ENCODE data around the gene CHMP3. TPM values are rescaled to one million over a fixed set of nuclear protein-coding genes. Genes with fewer than 3 reads are reported as not detected.

The CHMP3 gene
- total RNA-seq, 1 experiment from 2014 or later, result 22.7 TPM

- no peak for TF ChIP-seq STAT6 (CRISPR knock-in tag; conservative IDR thresholded peaks at IDR 0.05; ENCODE audit: low read depth)
- no peak for TF ChIP-seq USF1 (CRISPR knock-in tag; IDR thresholded peaks at IDR 0.05)
- no peak for TF ChIP-seq NFE2L1 (CRISPR knock-in tag; IDR thresholded peaks at IDR 0.05)
- TF ChIP-seq PRDM15 (CRISPR knock-in tag; IDR thresholded peaks at IDR 0.05), result no peak
- no peak for TF ChIP-seq HMGXB4 (CRISPR knock-in tag; IDR thresholded peaks at IDR 0.05)
- TF ChIP-seq ZBTB43 (CRISPR knock-in tag; IDR thresholded peaks at IDR 0.05), result no peak
- TF ChIP-seq JUN (CRISPR knock-in tag; IDR thresholded peaks at IDR 0.05), result no peak
- TF ChIP-seq GTF2I (CRISPR knock-in tag; conservative IDR thresholded peaks at IDR 0.05), result no peak
- TF ChIP-seq RELA (CRISPR knock-in tag; IDR thresholded peaks at IDR 0.05; ENCODE audit: borderline replicate concordance), result no peak
- TF ChIP-seq AFF4 (CRISPR knock-in tag; IDR thresholded peaks at IDR 0.05; ENCODE audit: borderline replicate concordance), result no peak
- no peak for TF ChIP-seq FOXK1 (CRISPR knock-in tag; IDR thresholded peaks at IDR 0.05)
These were observed 40.7 kb upstream of the CHMP3 start (continued) for GRCh38 chr2:86603905-86604304.

- Mint-ChIP-seq H3K4me3 (no peak overlapping the region), H3K36me3 (peaks cover under 1% of the 10 kb centered on the region; the same call in 1 of the 2 replicates), H3K27me3 (ENCODE audit: low read depth) (no peaks in the 10 kb centered on the region), H3K4me1 (peaks cover 4% of the 10 kb centered on the region; the same call in 1 of the 2 replicates), H3K9me3 (no peaks in the 10 kb centered on the region), H3K27ac (no peak overlapping the region)
- ATAC-seq (no peak), DNase-seq (ENCODE audit: low spot score) (no peak)
- CTCF ChIA-PET, result no interaction called here
- POLR2A ChIA-PET, result no interaction called here
- TF ChIP-seq ZNF425 (CRISPR knock-in tag; conservative IDR thresholded peaks at IDR 0.05) (no peak), MLX (CRISPR knock-in tag; IDR thresholded peaks at IDR 0.05) (no peak), E2F5 (CRISPR knock-in tag; IDR thresholded peaks at IDR 0.05) (no peak)
These were observed 35.7 kb upstream of the CHMP3 start for GRCh38 chr2:86598966-86599365.
